ENCODE results near the gene GUCY1A1. TPM values are rescaled to one million over a fixed set of nuclear protein-coding genes. Genes with fewer than 3 reads are reported as not detected.

GUCY1A1 gene
- total RNA-seq, 1 experiment from 2014 or later: not detected

GRCh38 chr4:155657985-155658680 lies 8.5 kb upstream of the GUCY1A1 start:
- DNase-seq (ENCODE audit: low read depth, low spot score) (no peak), ATAC-seq (no peak)
- H3K4me3 ChIP-seq (replicated peaks in 1 of 2; ENCODE audit: low read depth in 1 of 2, low read length in 2 of 2): no peak overlapping the region
- TF ChIP-seq ELF1 (IDR thresholded peaks at IDR 0.05; ENCODE audit: borderline replicate concordance, low read depth) (no peak), ZNF274 (IDR thresholded peaks at IDR 0.05; ENCODE audit: low read depth, low read length) (no peak), POLR2A (IDR thresholded peaks at IDR 0.05; ENCODE audit: borderline replicate concordance, extremely low read depth, insufficient read depth, insufficient read length) (no peak), EZH2 (IDR thresholded peaks at IDR 0.05) (no peak), EGR1 (IDR thresholded peaks at IDR 0.05; ENCODE audit: low read depth) (no peak), RAD21 (IDR thresholded peaks at IDR 0.05; ENCODE audit: low read depth) (no peak), CTCF (IDR thresholded peaks at IDR 0.05 in 2 of 3, conservative IDR thresholded peaks at IDR 0.05 in 1 of 3; ENCODE audit: borderline replicate concordance in 1 of 3, insufficient read depth in 1 of 3, low read depth in 2 of 3, low read length in 2 of 3) (no peak), TCF7L2 (IDR thresholded peaks at IDR 0.05; ENCODE audit: borderline replicate concordance, extremely low read depth, insufficient read depth, insufficient read length) (no peak), REST (IDR thresholded peaks at IDR 0.05; ENCODE audit: low read depth) (no peak), FOSL1 (IDR thresholded peaks at IDR 0.05; ENCODE audit: low read depth) (no peak), ZFX (IDR thresholded peaks at IDR 0.05) (no peak), CEBPB (IDR thresholded peaks at IDR 0.05; ENCODE audit: low read depth) (no peak), ATF3 (IDR thresholded peaks at IDR 0.05) (no peak), SRF (IDR thresholded peaks at IDR 0.05; ENCODE audit: low read depth) (no peak), SP1 (IDR thresholded peaks at IDR 0.05; ENCODE audit: low read depth) (no peak), MAX (IDR thresholded peaks at IDR 0.05) (no peak), YY1 (IDR thresholded peaks at IDR 0.05; ENCODE audit: extremely low read depth, insufficient replicate concordance, low read depth, low read length) (no peak), SIN3A (IDR thresholded peaks at IDR 0.05; ENCODE audit: low read depth) (no peak), JUND (IDR thresholded peaks at IDR 0.05) (no peak)
- no TSS peak for BruUV-seq (replicated peaks)
- no peaks in the 10 kb centered on the region for H4K20me1 ChIP-seq (ENCODE audit: insufficient read depth)
- no peaks in the 10 kb centered on the region for H3K4me1 ChIP-seq (ENCODE audit: control insufficient read depth in 1 of 2, insufficient read depth in 2 of 2, low read length in 2 of 2)
- ChIA-PET POLR2A (no interaction called here), CTCF (no interaction called here), RAD21 (ENCODE audit: low non-redundant PET in 1 of 2, low total read pairs in 2 of 2, uncharacterized antibody in 2 of 2, unreplicated experiment in 2 of 2) (no interaction called here)
- H3K27ac ChIP-seq (ENCODE audit: low read depth, low read length): no peak overlapping the region
- H3K27me3 ChIP-seq (ENCODE audit: insufficient read depth, low read length): no peaks in the 10 kb centered on the region
- H3K9ac ChIP-seq (ENCODE audit: low read length): no peak overlapping the region
- H3K4me2 ChIP-seq (ENCODE audit: low read length): no peak overlapping the region
- H3K9me2 ChIP-seq (ENCODE audit: insufficient read depth): no peaks in the 10 kb centered on the region
- intact Hi-C loops (cut with micrococcal nuclease): no loop called here
- H3K36me3 ChIP-seq (ENCODE audit: control insufficient read depth in 1 of 2, insufficient read depth in 2 of 2, low read length in 2 of 2): no peaks in the 10 kb centered on the region
- H3K9me3 ChIP-seq (ENCODE audit: control insufficient read depth in 1 of 2, insufficient read depth in 1 of 2, low read depth in 1 of 2, low read length in 2 of 2): no peaks in the 10 kb centered on the region
- H3K79me2 ChIP-seq (ENCODE audit: insufficient read depth, low read length): no peaks in the 10 kb centered on the region
- H2AFZ ChIP-seq (ENCODE audit: low read depth, low read length, poor library complexity, severe bottlenecking): no peak overlapping the region

All from HCT116 (cell line).